K562 (cell line): ENCODE data around the gene MCOLN2.

Experiments used
- GATAD2A ChIP-seq: fragments of 450-650 bp; IDR thresholded peaks from 2 replicates; pipeline ENCODE4 v1.6.1; 2017
- KDM1A ChIP-seq, 2 experiments: fragments of 450-650 bp; IDR thresholded peaks; 2 replicates each; pipeline ENCODE4 v1.6.1; 2016; ENCODE audit warnings: mild to moderate bottlenecking in 2 of 2
- ZBED1 ChIP-seq: IDR thresholded peaks from 2 replicates; pipeline ENCODE4 v1.6.1; 2014
- ZSCAN29 ChIP-seq: fragments of 450-650 bp; IDR thresholded peaks from 2 replicates; pipeline ENCODE4 v1.6.1; 2017

DNA sequence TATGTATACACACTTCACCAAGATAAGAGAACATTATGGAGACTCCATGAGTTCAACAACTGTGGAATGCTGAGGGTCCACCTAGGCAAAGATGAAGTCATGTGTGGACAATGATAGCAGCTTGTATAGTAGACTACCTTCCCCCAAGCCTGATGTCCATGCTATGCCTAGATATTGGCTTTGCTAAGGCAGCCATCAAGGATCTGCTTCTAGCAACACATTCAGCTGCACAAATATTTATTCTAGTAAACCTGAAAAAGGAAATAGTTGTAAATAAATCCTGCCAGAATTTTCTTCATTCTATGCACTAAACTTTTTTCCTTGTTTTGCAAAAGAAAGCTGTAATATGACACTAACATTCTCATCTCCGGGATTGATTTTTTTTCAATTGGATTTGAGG, 96.9 kb downstream of the MCOLN2 start:
- no peak for TF ChIP-seq GATAD2A
- no peak for TF ChIP-seq ZBED1
- TF ChIP-seq KDM1A (IDR thresholded peaks at IDR 0.05), result no peak
- TF ChIP-seq ZSCAN29, result no peak
